Tibial nerve (tissue), 4 donors: ENCODE measurements around the gene HPS5. TPM values are rescaled to one million over a fixed set of nuclear protein-coding genes. Genes with fewer than 3 reads are reported as not detected.

Source experiments
- DNase-seq, 2 donors: peaks; one replicate each; pipeline ENCODE4 v3.0.0-alpha.2; 2019; ENCODE audit warnings: low spot score in 2 of 2
- H3K27ac ChIP-seq, 4 donors: fragments of 200-600 bp; sonication (generic) in 3 of 4; one replicate each; pipeline ENCODE4 v1.5.1; 2017 to 2019; ENCODE audit warnings: mild to moderate bottlenecking in 1 of 4
- H3K27me3 ChIP-seq, 2 donors: fragments of 200-600 bp; sonication (generic) in 1 of 2; one replicate each; pipeline versions ENCODE4 v1.5.1 to v1.6.0; 2017 to 2019
- H3K36me3 ChIP-seq, 3 donors: fragments of 200-600 bp; sonication (generic); one replicate each; pipeline ENCODE4 v1.5.1; 2018 to 2019
- H3K4me1 ChIP-seq, 4 donors: fragments of 200-600 bp; sonication (generic) in 3 of 4; one replicate each; pipeline ENCODE4 v1.5.1; 2017 to 2019
- H3K4me3 ChIP-seq, 4 donors: fragments of 200-600 bp; sonication (generic) in 3 of 4; one replicate each; pipeline ENCODE4 v1.5.1; 2017 to 2019; ENCODE audit warnings: mild to moderate bottlenecking in 1 of 4, moderate library complexity in 1 of 4
- H3K9me3 ChIP-seq, 4 donors: fragments of 200-600 bp; sonication (generic) in 3 of 4; one replicate each; pipeline ENCODE4 v1.5.1; 2017 to 2019
- EP300 ChIP-seq, 2 donors: sonication (generic); formaldehyde crosslinking; IDR thresholded peaks; one replicate each; pipeline ENCODE4 v1.6.1; 2017; ENCODE audit warnings: antibody characterized with exemption in 2 of 2, mild to moderate bottlenecking in 1 of 2
- POLR2A ChIP-seq, 2 donors: fragments of 450-650 bp; IDR thresholded peaks; one replicate each; pipeline ENCODE4 v1.6.1; 2017; ENCODE audit warnings: antibody characterized with exemption in 2 of 2, mild to moderate bottlenecking in 2 of 2, moderate library complexity in 2 of 2
- WGBS, 2 donors: methylation state at CpG; one replicate each; pipeline ENCODE4 v1.1.5; 2018; 5-methylcytosine and 5-hydroxymethylcytosine counted together
- total RNA-seq, 4 donors: library from RNA; depleted of rRNA; stranded (reverse); fragments of >200 nt; gene quantifications; one replicate each; pipeline ENCODE4 v1.1.0, GENCODE V29; 2016
- TF ChIP-seq, protein P1 (sequence below), 5 experiments: fragments of 200-600 bp in 3 of 5; fragments of 450-650 bp in 2 of 5; sonication (generic) in 3 of 5; IDR thresholded peaks; one replicate each; pipeline ENCODE4 v1.5.1; 2016 to 2019; ENCODE audit warnings: antibody characterized with exemption in 5 of 5, mild to moderate bottlenecking in 3 of 5, moderate library complexity in 2 of 5

Gene HPS5
- total RNA-seq, 4 donors from 2014 or later: 42.6 to 101 (median 65.2) TPM

- no peaks in the 10 kb centered on the region for H3K4me1 ChIP-seq
- TF ChIP-seq POLR2A (IDR thresholded peaks at IDR 0.05) (no peak), EP300 (IDR thresholded peaks at IDR 0.05) (no peak)
- TF ChIP-seq, protein P1, sequence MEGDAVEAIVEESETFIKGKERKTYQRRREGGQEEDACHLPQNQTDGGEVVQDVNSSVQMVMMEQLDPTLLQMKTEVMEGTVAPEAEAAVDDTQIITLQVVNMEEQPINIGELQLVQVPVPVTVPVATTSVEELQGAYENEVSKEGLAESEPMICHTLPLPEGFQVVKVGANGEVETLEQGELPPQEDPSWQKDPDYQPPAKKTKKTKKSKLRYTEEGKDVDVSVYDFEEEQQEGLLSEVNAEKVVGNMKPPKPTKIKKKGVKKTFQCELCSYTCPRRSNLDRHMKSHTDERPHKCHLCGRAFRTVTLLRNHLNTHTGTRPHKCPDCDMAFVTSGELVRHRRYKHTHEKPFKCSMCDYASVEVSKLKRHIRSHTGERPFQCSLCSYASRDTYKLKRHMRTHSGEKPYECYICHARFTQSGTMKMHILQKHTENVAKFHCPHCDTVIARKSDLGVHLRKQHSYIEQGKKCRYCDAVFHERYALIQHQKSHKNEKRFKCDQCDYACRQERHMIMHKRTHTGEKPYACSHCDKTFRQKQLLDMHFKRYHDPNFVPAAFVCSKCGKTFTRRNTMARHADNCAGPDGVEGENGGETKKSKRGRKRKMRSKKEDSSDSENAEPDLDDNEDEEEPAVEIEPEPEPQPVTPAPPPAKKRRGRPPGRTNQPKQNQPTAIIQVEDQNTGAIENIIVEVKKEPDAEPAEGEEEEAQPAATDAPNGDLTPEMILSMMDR (IDR thresholded peaks at IDR 0.05): no peak
- 94 to 100% methylated on average over 3 of the region's 3 CpGs for WGBS, 2 donors
- no peak overlapping the region for H3K27ac ChIP-seq
- H3K9me3 ChIP-seq: no peaks in the 10 kb centered on the region
- H3K4me3 ChIP-seq: no peak overlapping the region
- H3K36me3 ChIP-seq: peaks cover 0 to 60% (median 6%) of the 10 kb centered on the region in 3 donors
- no peak for DNase-seq
- no peaks in the 10 kb centered on the region for H3K27me3 ChIP-seq
Measured at GRCh38 chr11:18367431-18367830, 45.5 kb upstream of the HPS5 start.

DNA sequence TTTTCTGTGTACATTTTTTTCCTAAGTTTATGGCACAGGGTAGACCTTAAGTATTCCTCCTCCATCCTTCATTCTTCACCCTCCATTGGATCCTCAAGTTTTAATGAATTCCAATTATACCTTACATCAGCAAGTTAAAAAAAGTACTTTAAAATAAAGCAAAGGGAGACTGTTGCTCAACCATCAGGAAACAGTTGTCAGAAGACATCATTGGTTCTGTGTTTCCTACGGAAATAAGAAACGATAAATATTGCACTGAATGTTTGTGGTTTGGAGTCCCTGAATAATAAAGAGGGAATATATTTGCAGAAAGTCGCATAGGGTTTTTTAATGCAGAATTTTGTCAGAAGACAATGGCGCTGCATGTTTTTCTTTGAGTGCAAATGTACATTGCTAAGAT lies 44.3 kb upstream of the HPS5 start:
- DNase-seq: no peak
- no peak for TF ChIP-seq EP300 (IDR thresholded peaks at IDR 0.05)
- no peak for TF ChIP-seq POLR2A (IDR thresholded peaks at IDR 0.05)
- TF ChIP-seq, protein P1 (IDR thresholded peaks at IDR 0.05): no peak
- Histone ChIP-seq H3K36me3 (peaks cover 0 to 71% (median 9%) of the 10 kb centered on the region in 3 donors), H3K4me3 (no peak overlapping the region), H3K9me3 (no peaks in the 10 kb centered on the region), H3K4me1 (no peaks in the 10 kb centered on the region), H3K27me3 (no peaks in the 10 kb centered on the region), H3K27ac (no peak overlapping the region)
- WGBS, 2 donors: 74 to 84% methylated on average over 4 of the region's 4 CpGs

- Histone ChIP-seq H3K4me3 (no peak overlapping the region), H3K36me3 (peaks cover 0 to 76% (median 13%) of the 10 kb centered on the region in 3 donors), H3K9me3 (no peaks in the 10 kb centered on the region), H3K27me3 (no peaks in the 10 kb centered on the region), H3K4me1 (no peaks in the 10 kb centered on the region), H3K27ac (no peak overlapping the region)
- TF ChIP-seq, protein P1 (IDR thresholded peaks at IDR 0.05): no peak
- TF ChIP-seq POLR2A (IDR thresholded peaks at IDR 0.05): no peak
- no peak for TF ChIP-seq EP300 (IDR thresholded peaks at IDR 0.05)
- no peak for DNase-seq
- WGBS, 2 donors: 94 to 97% methylated on average over 4 of the region's 4 CpGs
Measured at GRCh38 chr11:18365741-18366140, 43.8 kb upstream of the HPS5 start.

- Histone ChIP-seq H3K4me1 (no peaks in the 10 kb centered on the region), H3K4me3 (no peak overlapping the region), H3K36me3 (peaks cover 0 to 88% (median 19%) of the 10 kb centered on the region in 3 donors), H3K9me3 (no peaks in the 10 kb centered on the region), H3K27ac (no peak overlapping the region), H3K27me3 (no peaks in the 10 kb centered on the region)
- DNase-seq: no peak
- TF ChIP-seq POLR2A (IDR thresholded peaks at IDR 0.05) (no peak), EP300 (IDR thresholded peaks at IDR 0.05) (no peak)
- TF ChIP-seq, protein P1 (IDR thresholded peaks at IDR 0.05): no peak
- WGBS, 2 donors: 88 to 91% methylated on average over 4 of the region's 4 CpGs
Measured at GRCh38 chr11:18364495-18365073, 42.6 kb upstream of the HPS5 start.

- Histone ChIP-seq H3K4me1 (no peaks in the 10 kb centered on the region), H3K4me3 (no peak overlapping the region), H3K36me3 (peaks cover 0 to 98% (median 25%) of the 10 kb centered on the region in 3 donors), H3K27ac (no peak overlapping the region), H3K9me3 (no peaks in the 10 kb centered on the region), H3K27me3 (no peaks in the 10 kb centered on the region)
- WGBS, 2 donors: 92 to 97% methylated on average over 5 of the region's 5 CpGs
- TF ChIP-seq, protein P1 (IDR thresholded peaks at IDR 0.05): no peak
- no peak for TF ChIP-seq EP300 (IDR thresholded peaks at IDR 0.05)
- TF ChIP-seq POLR2A (IDR thresholded peaks at IDR 0.05): no peak
- DNase-seq: no peak
Measured at GRCh38 chr11:18361154-18361553, 39.2 kb upstream of the HPS5 start.
